MCF 10A (cell line): ENCODE results near the gene GMCL2. TPM values are rescaled to one million over a fixed set of nuclear protein-coding genes. Genes with fewer than 3 reads are reported as not detected.

Experiments used
- BruUV-seq: library from RNA; stranded (reverse); fragments of 400-500 nt; replicated peaks from 2 replicates; lab custom pipeline; 2021; lab: Mats Ljungman, UMichigan
- CTCF ChIA-PET: fragments of 300-600 bp; sonication (Branson Sonifier 250); formaldehyde crosslinking; extraction: SDS; loops from one replicate; lab custom pipeline; 2021; ENCODE audit warnings: antibody characterized with exemption, inconsistent platforms; lab: Yijun Ruan, JAX
- POLR2A ChIA-PET: fragments of 300-600, 350-650 bp; sonication (Branson Sonifier 250); formaldehyde crosslinking; extraction: SDS; loops from one replicate; lab custom pipeline; 2020; ENCODE audit warnings: antibody characterized with exemption, inconsistent platforms; lab: Yijun Ruan, JAX
- DNase-seq: peaks from one replicate; pipeline ENCODE4 v3.0.0-alpha.2; 2018; ENCODE audit not compliant: unreplicated experiment
- H3K27ac Mint-ChIP-seq: one replicate; pipeline ENCODE4 v1.8.0; 2022; ENCODE audit warnings: mild to moderate bottlenecking, low read depth, mixed read lengths; ENCODE audit not compliant: unreplicated experiment
- H3K27me3 Mint-ChIP-seq: one replicate; pipeline ENCODE4 v1.8.0; 2022; ENCODE audit warnings: mixed read lengths; ENCODE audit not compliant: insufficient read depth, unreplicated experiment
- H3K36me3 Mint-ChIP-seq: one replicate; pipeline ENCODE4 v1.8.0; 2022; ENCODE audit warnings: mild to moderate bottlenecking, moderate library complexity, mixed read lengths; ENCODE audit not compliant: insufficient read depth, unreplicated experiment
- H3K4me1 Mint-ChIP-seq: one replicate; pipeline ENCODE4 v1.8.0; 2022; ENCODE audit warnings: mixed read lengths; ENCODE audit not compliant: insufficient read depth, unreplicated experiment
- H3K4me3 Mint-ChIP-seq: one replicate; pipeline ENCODE4 v1.8.0; 2022; ENCODE audit warnings: mild to moderate bottlenecking, moderate library complexity, mixed read lengths; ENCODE audit not compliant: unreplicated experiment
- H3K9me3 Mint-ChIP-seq: one replicate; pipeline ENCODE4 v1.8.0; 2022; ENCODE audit warnings: mixed read lengths; ENCODE audit not compliant: unreplicated experiment
- CTCF ChIP-seq: fragments of 200-600 bp; IDR thresholded peaks from one replicate; pipeline ENCODE4 v1.8.0; 2022; ENCODE audit warnings: antibody characterized with exemption, mild to moderate bottlenecking; ENCODE audit not compliant: unreplicated experiment
- intact Hi-C: fragments of 100-400 bp; cut with micrococcal nuclease; formaldehyde crosslinking; loops from 2 replicates; pipeline ENCODE4 v1.14.1; 2022
- total RNA-seq: library from RNA; stranded (reverse); gene quantifications from 2 replicates; pipeline ENCODE4 v1.2.3, GENCODE V29; 2022

GMCL2 gene
- total RNA-seq, 1 experiment from 2014 or later, result not detected

- H3K4me1 Mint-ChIP-seq, result peaks cover 24% of the 10 kb centered on the region
- intact Hi-C loops, result no loop called here
- H3K4me3 Mint-ChIP-seq, result no peak overlapping the region
- H3K27me3 Mint-ChIP-seq, result no peaks in the 10 kb centered on the region
- no peaks in the 10 kb centered on the region for H3K9me3 Mint-ChIP-seq
- TF ChIP-seq CTCF, result no peak
- H3K27ac Mint-ChIP-seq, result no peak overlapping the region
- BruUV-seq, result no TSS peak
- H3K36me3 Mint-ChIP-seq, result peaks cover 95% of the 10 kb centered on the region
- POLR2A ChIA-PET, result interaction anchor here (1.4 to 9.3 kb wide), 4 partner anchors 10 to 66 kb away, joined by 4 to 123 read pairs (median 10); partner anchors contain the start of gene RMND5B
- DNase-seq, result no peak
- CTCF ChIA-PET, result interaction anchor here (0.6 to 12.4 kb wide), 7 partner anchors 10 to 570 kb away, joined by 3 to 286 read pairs (median 4); partner anchors contain the start of genes NHP2 and RMND5B
Measured at GRCh38 chr5:178143901-178144300, 43.3 kb downstream of the GMCL2 start.

GRCh38 chr5:178143246-178143645, 43.9 kb downstream of the GMCL2 start:
- ChIA-PET POLR2A (interaction anchor here (1.0 to 9.3 kb wide), 4 partner anchors 9 to 66 kb away, joined by 4 to 123 read pairs (median 4); no protein-coding TSS in a partner anchor), CTCF (interaction anchor here (0.5 to 12.4 kb wide), 7 partner anchors 9 to 225 kb away, joined by 3 to 286 read pairs (median 4); partner anchors contain the start of genes NHP2 and RMND5B)
- no peak for DNase-seq
- intact Hi-C loops, result no loop called here
- H3K9me3 Mint-ChIP-seq, result no peaks in the 10 kb centered on the region
- H3K27ac Mint-ChIP-seq, result no peak overlapping the region
- peaks cover 24% of the 10 kb centered on the region for H3K4me1 Mint-ChIP-seq
- no peak overlapping the region for H3K4me3 Mint-ChIP-seq
- no peaks in the 10 kb centered on the region for H3K27me3 Mint-ChIP-seq
- H3K36me3 Mint-ChIP-seq, result peaks cover 94% of the 10 kb centered on the region
- TF ChIP-seq CTCF, result no peak
- BruUV-seq, result no TSS peak

- no peaks in the 10 kb centered on the region for H3K9me3 Mint-ChIP-seq
- CTCF ChIA-PET, result interaction anchor here (0.5 to 12.4 kb wide), 5 partner anchors 9 to 225 kb away, joined by 3 to 286 read pairs (median 34); partner anchors contain the start of genes NHP2 and RMND5B
- no peak overlapping the region for H3K4me3 Mint-ChIP-seq
- peaks cover 88% of the 10 kb centered on the region for H3K36me3 Mint-ChIP-seq
- peaks cover 20% of the 10 kb centered on the region for H3K4me1 Mint-ChIP-seq
- BruUV-seq, result no TSS peak
- no peak for DNase-seq
- TF ChIP-seq CTCF, result no peak
- no peaks in the 10 kb centered on the region for H3K27me3 Mint-ChIP-seq
- intact Hi-C loops, result no loop called here
- POLR2A ChIA-PET, result interaction anchor here (0.9 to 9.3 kb wide), 4 partner anchors 9 to 65 kb away, joined by 3 to 123 read pairs (median 4); partner anchors contain the start of gene NHP2
- no peak overlapping the region for H3K27ac Mint-ChIP-seq
Measured at GRCh38 chr5:178142642-178143041, 44.5 kb downstream of the GMCL2 start.

GRCh38 chr5:178141550-178141949, 45.6 kb downstream of the GMCL2 start:
- Mint-ChIP-seq H3K4me3 (no peak overlapping the region), H3K27me3 (no peaks in the 10 kb centered on the region), H3K36me3 (peaks cover 82% of the 10 kb centered on the region), H3K27ac (no peak overlapping the region), H3K4me1 (peaks cover 10% of the 10 kb centered on the region), H3K9me3 (no peaks in the 10 kb centered on the region)
- intact Hi-C loops, result no loop called here
- no TSS peak for BruUV-seq
- ChIA-PET CTCF (interaction anchor here (1.0 to 12.4 kb wide), 4 partner anchors 63 to 66 kb away, joined by 3 to 286 read pairs (median 10); no protein-coding TSS in a partner anchor), POLR2A (interaction anchor here (1.1 to 9.3 kb wide), 2 partner anchors 64 kb away, joined by 5 to 123 read pairs; no protein-coding TSS in a partner anchor)
- TF ChIP-seq CTCF, result no peak
- no peak for DNase-seq
